ENCODE data around the gene MYADML2. TPM values are rescaled to one million over a fixed set of nuclear protein-coding genes. Genes with fewer than 3 reads are reported as not detected.

Gene MYADML2
- total RNA-seq, 1 experiment from 2014 or later = 0.46 TPM

DNA sequence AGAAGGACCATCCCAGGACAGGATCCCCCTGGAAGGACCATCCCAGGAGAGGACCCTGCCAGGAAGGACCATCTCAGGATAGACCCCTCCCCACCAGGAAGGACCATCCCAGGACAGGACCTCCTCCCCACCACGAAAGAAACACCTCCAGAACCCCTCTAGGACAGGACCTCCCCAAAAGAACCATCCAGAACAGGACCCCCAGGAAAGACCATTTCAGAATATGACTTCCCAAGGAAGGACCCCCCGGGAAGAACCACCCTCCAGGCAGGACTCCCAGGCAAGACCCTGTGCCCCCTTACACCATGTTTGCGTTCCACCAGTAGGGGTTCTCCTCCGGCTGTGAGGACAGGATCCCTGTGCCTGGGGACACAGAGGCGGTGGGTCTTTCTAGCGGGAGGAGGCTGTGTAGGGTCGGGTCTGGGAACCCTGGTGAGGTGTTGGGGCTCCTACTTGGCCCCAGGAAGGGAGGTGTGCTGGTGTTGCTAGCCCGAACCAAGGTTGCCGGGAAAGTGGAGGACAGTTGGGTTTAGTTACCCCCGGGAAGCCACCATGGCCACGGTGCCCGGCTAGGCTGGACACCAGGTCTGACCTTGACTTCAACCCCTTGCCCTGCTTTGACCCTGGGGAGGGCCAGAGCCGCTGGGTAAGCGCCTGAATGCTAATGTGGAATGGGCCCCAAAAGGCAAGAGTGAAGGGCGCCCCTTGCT, 11.8 kb upstream of the MYADML2 start:
- ChIA-PET POLR2A (interaction anchor here (0.6 to 1.0 kb wide), 3 partner anchors 18 to 949 kb away, joined by 3 to 6 read pairs (median 4); no protein-coding TSS in a partner anchor), CTCF (interaction anchor here (0.7 to 4.6 kb wide), 21 partner anchors 8 to 140 kb away, joined by 3 to 56 read pairs (median 5); partner anchors contain the start of genes CENPX, DCXR, LRRC45 and MAFG)
- Mint-ChIP-seq H3K27ac (no peak overlapping the region), H3K36me3 (no peaks in the 10 kb centered on the region), H3K4me3 (peak overlapping the region; percentile 51), H3K9me3 (no peaks in the 10 kb centered on the region), H3K27me3 (ENCODE audit: low read depth) (peaks cover 60% of the 10 kb centered on the region), H3K4me1 (0 out of 2 replicates have a peak, but pooled peaks cover 4% of the 10 kb centered on the region)
- no peak for ATAC-seq
- no peak for DNase-seq (ENCODE audit: low spot score)
- no peak for TF ChIP-seq JUN (CRISPR knock-in tag; IDR thresholded peaks at IDR 0.05)
- TF ChIP-seq, protein P1, sequence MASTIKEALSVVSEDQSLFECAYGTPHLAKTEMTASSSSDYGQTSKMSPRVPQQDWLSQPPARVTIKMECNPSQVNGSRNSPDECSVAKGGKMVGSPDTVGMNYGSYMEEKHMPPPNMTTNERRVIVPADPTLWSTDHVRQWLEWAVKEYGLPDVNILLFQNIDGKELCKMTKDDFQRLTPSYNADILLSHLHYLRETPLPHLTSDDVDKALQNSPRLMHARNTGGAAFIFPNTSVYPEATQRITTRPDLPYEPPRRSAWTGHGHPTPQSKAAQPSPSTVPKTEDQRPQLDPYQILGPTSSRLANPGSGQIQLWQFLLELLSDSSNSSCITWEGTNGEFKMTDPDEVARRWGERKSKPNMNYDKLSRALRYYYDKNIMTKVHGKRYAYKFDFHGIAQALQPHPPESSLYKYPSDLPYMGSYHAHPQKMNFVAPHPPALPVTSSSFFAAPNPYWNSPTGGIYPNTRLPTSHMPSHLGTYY (CRISPR knock-in tag; IDR thresholded peaks at IDR 0.05) = no peak
- no peak for TF ChIP-seq ZNF263 (CRISPR knock-in tag; IDR thresholded peaks at IDR 0.05; ENCODE audit: low read depth)
- TF ChIP-seq, protein P2, sequence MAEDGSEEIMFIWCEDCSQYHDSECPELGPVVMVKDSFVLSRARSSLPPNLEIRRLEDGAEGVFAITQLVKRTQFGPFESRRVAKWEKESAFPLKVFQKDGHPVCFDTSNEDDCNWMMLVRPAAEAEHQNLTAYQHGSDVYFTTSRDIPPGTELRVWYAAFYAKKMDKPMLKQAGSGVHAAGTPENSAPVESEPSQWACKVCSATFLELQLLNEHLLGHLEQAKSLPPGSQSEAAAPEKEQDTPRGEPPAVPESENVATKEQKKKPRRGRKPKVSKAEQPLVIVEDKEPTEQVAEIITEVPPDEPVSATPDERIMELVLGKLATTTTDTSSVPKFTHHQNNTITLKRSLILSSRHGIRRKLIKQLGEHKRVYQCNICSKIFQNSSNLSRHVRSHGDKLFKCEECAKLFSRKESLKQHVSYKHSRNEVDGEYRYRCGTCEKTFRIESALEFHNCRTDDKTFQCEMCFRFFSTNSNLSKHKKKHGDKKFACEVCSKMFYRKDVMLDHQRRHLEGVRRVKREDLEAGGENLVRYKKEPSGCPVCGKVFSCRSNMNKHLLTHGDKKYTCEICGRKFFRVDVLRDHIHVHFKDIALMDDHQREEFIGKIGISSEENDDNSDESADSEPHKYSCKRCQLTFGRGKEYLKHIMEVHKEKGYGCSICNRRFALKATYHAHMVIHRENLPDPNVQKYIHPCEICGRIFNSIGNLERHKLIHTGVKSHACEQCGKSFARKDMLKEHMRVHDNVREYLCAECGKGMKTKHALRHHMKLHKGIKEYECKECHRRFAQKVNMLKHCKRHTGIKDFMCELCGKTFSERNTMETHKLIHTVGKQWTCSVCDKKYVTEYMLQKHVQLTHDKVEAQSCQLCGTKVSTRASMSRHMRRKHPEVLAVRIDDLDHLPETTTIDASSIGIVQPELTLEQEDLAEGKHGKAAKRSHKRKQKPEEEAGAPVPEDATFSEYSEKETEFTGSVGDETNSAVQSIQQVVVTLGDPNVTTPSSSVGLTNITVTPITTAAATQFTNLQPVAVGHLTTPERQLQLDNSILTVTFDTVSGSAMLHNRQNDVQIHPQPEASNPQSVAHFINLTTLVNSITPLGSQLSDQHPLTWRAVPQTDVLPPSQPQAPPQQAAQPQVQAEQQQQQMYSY (CRISPR knock-in tag; IDR thresholded peaks at IDR 0.05) = no peak
- TF ChIP-seq, protein P3, sequence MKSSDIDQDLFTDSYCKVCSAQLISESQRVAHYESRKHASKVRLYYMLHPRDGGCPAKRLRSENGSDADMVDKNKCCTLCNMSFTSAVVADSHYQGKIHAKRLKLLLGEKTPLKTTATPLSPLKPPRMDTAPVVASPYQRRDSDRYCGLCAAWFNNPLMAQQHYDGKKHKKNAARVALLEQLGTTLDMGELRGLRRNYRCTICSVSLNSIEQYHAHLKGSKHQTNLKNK (CRISPR knock-in tag; IDR thresholded peaks at IDR 0.05) = no peak
- TF ChIP-seq, protein P4, sequence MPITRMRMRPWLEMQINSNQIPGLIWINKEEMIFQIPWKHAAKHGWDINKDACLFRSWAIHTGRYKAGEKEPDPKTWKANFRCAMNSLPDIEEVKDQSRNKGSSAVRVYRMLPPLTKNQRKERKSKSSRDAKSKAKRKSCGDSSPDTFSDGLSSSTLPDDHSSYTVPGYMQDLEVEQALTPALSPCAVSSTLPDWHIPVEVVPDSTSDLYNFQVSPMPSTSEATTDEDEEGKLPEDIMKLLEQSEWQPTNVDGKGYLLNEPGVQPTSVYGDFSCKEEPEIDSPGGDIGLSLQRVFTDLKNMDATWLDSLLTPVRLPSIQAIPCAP (CRISPR knock-in tag; IDR thresholded peaks at IDR 0.05) = no peak
- TF ChIP-seq CREM (CRISPR knock-in tag; IDR thresholded peaks at IDR 0.05) = no peak
- no peak for TF ChIP-seq ZNF121 (CRISPR knock-in tag; IDR thresholded peaks at IDR 0.05)
- TF ChIP-seq, protein P5, sequence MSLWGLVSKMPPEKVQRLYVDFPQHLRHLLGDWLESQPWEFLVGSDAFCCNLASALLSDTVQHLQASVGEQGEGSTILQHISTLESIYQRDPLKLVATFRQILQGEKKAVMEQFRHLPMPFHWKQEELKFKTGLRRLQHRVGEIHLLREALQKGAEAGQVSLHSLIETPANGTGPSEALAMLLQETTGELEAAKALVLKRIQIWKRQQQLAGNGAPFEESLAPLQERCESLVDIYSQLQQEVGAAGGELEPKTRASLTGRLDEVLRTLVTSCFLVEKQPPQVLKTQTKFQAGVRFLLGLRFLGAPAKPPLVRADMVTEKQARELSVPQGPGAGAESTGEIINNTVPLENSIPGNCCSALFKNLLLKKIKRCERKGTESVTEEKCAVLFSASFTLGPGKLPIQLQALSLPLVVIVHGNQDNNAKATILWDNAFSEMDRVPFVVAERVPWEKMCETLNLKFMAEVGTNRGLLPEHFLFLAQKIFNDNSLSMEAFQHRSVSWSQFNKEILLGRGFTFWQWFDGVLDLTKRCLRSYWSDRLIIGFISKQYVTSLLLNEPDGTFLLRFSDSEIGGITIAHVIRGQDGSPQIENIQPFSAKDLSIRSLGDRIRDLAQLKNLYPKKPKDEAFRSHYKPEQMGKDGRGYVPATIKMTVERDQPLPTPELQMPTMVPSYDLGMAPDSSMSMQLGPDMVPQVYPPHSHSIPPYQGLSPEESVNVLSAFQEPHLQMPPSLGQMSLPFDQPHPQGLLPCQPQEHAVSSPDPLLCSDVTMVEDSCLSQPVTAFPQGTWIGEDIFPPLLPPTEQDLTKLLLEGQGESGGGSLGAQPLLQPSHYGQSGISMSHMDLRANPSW (CRISPR knock-in tag; conservative IDR thresholded peaks at IDR 0.05; ENCODE audit: low read depth) = no peak
- TF ChIP-seq ZNF416 (CRISPR knock-in tag; IDR thresholded peaks at IDR 0.05) = no peak
- TF ChIP-seq SP1 (CRISPR knock-in tag; conservative IDR thresholded peaks at IDR 0.05) = no peak
- TF ChIP-seq, protein P6, sequence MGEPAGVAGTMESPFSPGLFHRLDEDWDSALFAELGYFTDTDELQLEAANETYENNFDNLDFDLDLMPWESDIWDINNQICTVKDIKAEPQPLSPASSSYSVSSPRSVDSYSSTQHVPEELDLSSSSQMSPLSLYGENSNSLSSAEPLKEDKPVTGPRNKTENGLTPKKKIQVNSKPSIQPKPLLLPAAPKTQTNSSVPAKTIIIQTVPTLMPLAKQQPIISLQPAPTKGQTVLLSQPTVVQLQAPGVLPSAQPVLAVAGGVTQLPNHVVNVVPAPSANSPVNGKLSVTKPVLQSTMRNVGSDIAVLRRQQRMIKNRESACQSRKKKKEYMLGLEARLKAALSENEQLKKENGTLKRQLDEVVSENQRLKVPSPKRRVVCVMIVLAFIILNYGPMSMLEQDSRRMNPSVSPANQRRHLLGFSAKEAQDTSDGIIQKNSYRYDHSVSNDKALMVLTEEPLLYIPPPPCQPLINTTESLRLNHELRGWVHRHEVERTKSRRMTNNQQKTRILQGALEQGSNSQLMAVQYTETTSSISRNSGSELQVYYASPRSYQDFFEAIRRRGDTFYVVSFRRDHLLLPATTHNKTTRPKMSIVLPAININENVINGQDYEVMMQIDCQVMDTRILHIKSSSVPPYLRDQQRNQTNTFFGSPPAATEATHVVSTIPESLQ (CRISPR knock-in tag; IDR thresholded peaks at IDR 0.05) = no peak
- TF ChIP-seq, protein P7, sequence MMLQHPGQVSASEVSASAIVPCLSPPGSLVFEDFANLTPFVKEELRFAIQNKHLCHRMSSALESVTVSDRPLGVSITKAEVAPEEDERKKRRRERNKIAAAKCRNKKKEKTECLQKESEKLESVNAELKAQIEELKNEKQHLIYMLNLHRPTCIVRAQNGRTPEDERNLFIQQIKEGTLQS (CRISPR knock-in tag; conservative IDR thresholded peaks at IDR 0.05) = no peak
- TF ChIP-seq ETV6 (CRISPR knock-in tag; IDR thresholded peaks at IDR 0.05) = no peak
- TF ChIP-seq ZNF138 (CRISPR knock-in tag; conservative IDR thresholded peaks at IDR 0.05) = no peak
- TF ChIP-seq ELF4 (CRISPR knock-in tag; IDR thresholded peaks at IDR 0.05; ENCODE audit: low read depth) = no peak
